Measurements from ENCODE around the gene TSPAN16. TPM values are rescaled to one million over a fixed set of nuclear protein-coding genes. Genes with fewer than 3 reads are reported as not detected.

The TSPAN16 gene
- total RNA-seq, 1 experiment from 2014 or later = not detected

DNA sequence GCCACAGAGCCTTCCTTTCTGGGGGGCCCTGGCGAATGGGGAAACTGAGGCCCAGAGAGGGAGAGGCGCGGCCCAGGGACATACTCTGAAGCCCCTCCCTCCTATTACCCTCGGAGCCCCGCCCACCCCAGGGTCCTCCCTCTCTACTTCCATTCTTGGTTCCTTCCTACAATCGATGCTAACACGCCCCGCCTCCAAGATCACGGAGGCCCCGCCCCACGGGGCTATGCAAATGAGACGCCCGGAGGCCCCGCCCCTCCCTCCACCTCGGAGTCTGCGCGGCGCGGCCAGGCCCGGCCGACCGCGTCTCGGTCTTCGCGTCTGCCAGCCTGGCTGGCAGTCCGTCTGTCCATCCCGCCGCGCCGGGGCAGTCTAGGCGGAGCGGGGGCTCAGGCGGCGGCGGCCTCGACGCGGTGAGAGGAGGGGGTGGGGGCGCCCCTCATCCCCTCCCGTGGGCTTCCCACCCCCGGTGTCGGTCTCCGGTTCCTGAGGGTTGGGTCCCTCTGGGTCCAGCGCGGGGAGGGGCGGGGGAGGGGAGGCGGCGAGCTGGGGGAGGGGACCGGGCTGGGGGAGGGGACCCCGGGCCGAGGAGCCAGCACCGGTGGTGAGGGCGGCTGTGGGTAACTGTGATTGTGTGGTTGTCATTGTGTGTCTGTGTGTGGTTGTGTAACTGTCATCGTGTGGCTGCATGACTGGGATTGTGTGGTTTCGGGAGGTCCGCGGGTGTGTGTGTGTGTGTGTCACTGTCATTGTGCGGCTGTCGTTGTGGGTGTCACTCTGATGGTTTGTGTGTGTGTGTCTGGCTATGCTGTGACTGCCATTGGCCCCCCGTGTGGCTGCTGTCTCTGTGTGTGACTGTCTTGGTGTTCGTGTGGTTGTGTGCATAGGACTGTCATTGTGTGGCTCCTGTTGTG lies 59.5 kb downstream of the TSPAN16 start, which contains the start of gene PLPPR2:
TSS of gene PLPPR2 (plus strand) at position 273 of the 914 bp plus-strand sequence. CDS start 2,242 bp downstream, outside the sequence.
- Histone ChIP-seq H3K36me3 (ENCODE audit: control insufficient read depth, insufficient read depth, low read length) (no peaks in the 10 kb centered on the region), H3K9me3 (no peaks in the 10 kb centered on the region), H3K4me1 (no peaks in the 10 kb centered on the region), H3K27me3 (replicated peaks; ENCODE audit: control insufficient read depth, insufficient read depth, low read length) (no peaks in the 10 kb centered on the region), H3K4me3 (ENCODE audit: low read depth, low read length) (peak within 1 kb of the TSS; percentile 60)
- Mint-ChIP-seq H3K36me3 (ENCODE audit: insufficient read depth, unreplicated experiment) (peaks cover 11% of the 10 kb centered on the region), H3K27me3 (ENCODE audit: insufficient read depth, unreplicated experiment) (no peaks in the 10 kb centered on the region), H3K9me3 (ENCODE audit: unreplicated experiment) (no peaks in the 10 kb centered on the region), H3K4me1 (ENCODE audit: low read depth, unreplicated experiment) (peaks cover 5% of the 10 kb centered on the region), H3K27ac (ENCODE audit: unreplicated experiment) (peak within 1 kb of the TSS; percentile 30), H3K4me3 (ENCODE audit: unreplicated experiment) (peak within 1 kb of the TSS; percentile 82)
- ChIA-PET CTCF (interaction anchor here (0.6 kb wide), 1 partner anchor 127 kb away, joined by 3 read pairs; no protein-coding TSS in a partner anchor), POLR2A (no interaction called here)
- BruUV-seq (replicated peaks) = no TSS peak
- intact Hi-C loops (cut with micrococcal nuclease; ENCODE audit: unreplicated experiment) = loop anchor here (1.0 kb wide), 1 partner anchor 9 kb away; the partner anchor contains the start of genes CCDC159 and TMEM205
- DNase-seq = peak; percentile 91 to 93
- TF ChIP-seq CTCF (IDR thresholded peaks at IDR 0.05; ENCODE audit: insufficient read depth in 1 of 2, low read depth in 1 of 2, low read length in 1 of 2, severe bottlenecking in 1 of 2, unreplicated experiment in 1 of 2) = no peak

DNA sequence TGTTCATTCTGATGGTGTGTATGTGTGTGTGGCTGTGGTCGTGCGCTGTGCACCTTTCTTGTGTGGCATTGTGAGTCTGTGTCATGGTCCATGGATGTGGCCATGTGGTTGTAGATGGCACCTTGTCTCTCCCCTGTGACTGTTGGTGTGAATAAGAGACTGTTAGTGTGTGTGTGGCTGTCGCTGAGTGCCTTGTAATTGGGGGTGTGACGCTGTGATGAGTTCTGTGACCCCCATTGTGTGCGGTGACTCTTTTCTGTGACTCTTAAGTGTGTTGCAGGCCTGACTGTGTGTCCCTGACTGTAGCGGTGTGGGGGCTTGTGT lies 60.1 kb downstream of the TSPAN16 start:
- Mint-ChIP-seq H3K4me3 (ENCODE audit: unreplicated experiment) (peak overlapping the region; percentile 82), H3K4me1 (ENCODE audit: low read depth, unreplicated experiment) (peaks cover 5% of the 10 kb centered on the region), H3K36me3 (ENCODE audit: insufficient read depth, unreplicated experiment) (peaks cover 11% of the 10 kb centered on the region), H3K27ac (ENCODE audit: unreplicated experiment) (peak overlapping the region; percentile 30), H3K27me3 (ENCODE audit: insufficient read depth, unreplicated experiment) (no peaks in the 10 kb centered on the region), H3K9me3 (ENCODE audit: unreplicated experiment) (no peaks in the 10 kb centered on the region)
- no peak for DNase-seq
- TF ChIP-seq CTCF (IDR thresholded peaks at IDR 0.05; ENCODE audit: insufficient read depth in 1 of 2, low read depth in 1 of 2, low read length in 1 of 2, severe bottlenecking in 1 of 2, unreplicated experiment in 1 of 2) = no peak
- CTCF ChIA-PET = interaction anchor here (0.6 kb wide), 1 partner anchor 126 kb away, joined by 3 read pairs; no protein-coding TSS in a partner anchor
- BruUV-seq (replicated peaks) = TSS peak; percentile 22
- Histone ChIP-seq H3K27me3 (replicated peaks; ENCODE audit: control insufficient read depth, insufficient read depth, low read length) (no peaks in the 10 kb centered on the region), H3K36me3 (ENCODE audit: control insufficient read depth, insufficient read depth, low read length) (no peaks in the 10 kb centered on the region), H3K4me1 (no peaks in the 10 kb centered on the region), H3K9me3 (no peaks in the 10 kb centered on the region), H3K4me3 (ENCODE audit: low read depth, low read length) (peak overlapping the region; percentile 60)
- intact Hi-C loops (cut with micrococcal nuclease; ENCODE audit: unreplicated experiment) = no loop called here
- POLR2A ChIA-PET = no interaction called here

GRCh38 chr19:11356676-11357550 lies 61.0 kb downstream of the TSPAN16 start:
- Histone ChIP-seq H3K4me3 (ENCODE audit: low read depth, low read length) (no peak overlapping the region), H3K9me3 (no peaks in the 10 kb centered on the region), H3K4me1 (no peaks in the 10 kb centered on the region), H3K36me3 (ENCODE audit: control insufficient read depth, insufficient read depth, low read length) (no peaks in the 10 kb centered on the region), H3K27me3 (replicated peaks; ENCODE audit: control insufficient read depth, insufficient read depth, low read length) (no peaks in the 10 kb centered on the region)
- H3K36me3 Mint-ChIP-seq (ENCODE audit: insufficient read depth, unreplicated experiment) = peaks cover 11% of the 10 kb centered on the region
- H3K4me3 Mint-ChIP-seq (ENCODE audit: unreplicated experiment) = peak overlapping the region; percentile 82
- peaks cover 9% of the 10 kb centered on the region for H3K4me1 Mint-ChIP-seq (ENCODE audit: low read depth, unreplicated experiment)
- BruUV-seq (replicated peaks) = no TSS peak
- CTCF ChIA-PET = no interaction called here
- no peak for TF ChIP-seq CTCF (IDR thresholded peaks at IDR 0.05; ENCODE audit: insufficient read depth in 1 of 2, low read depth in 1 of 2, low read length in 1 of 2, severe bottlenecking in 1 of 2, unreplicated experiment in 1 of 2)
- intact Hi-C loops (cut with micrococcal nuclease; ENCODE audit: unreplicated experiment) = no loop called here
- DNase-seq = no peak
- POLR2A ChIA-PET = no interaction called here
- no peaks in the 10 kb centered on the region for H3K27me3 Mint-ChIP-seq (ENCODE audit: insufficient read depth, unreplicated experiment)
- no peak overlapping the region for H3K27ac Mint-ChIP-seq (ENCODE audit: unreplicated experiment)
- no peaks in the 10 kb centered on the region for H3K9me3 Mint-ChIP-seq (ENCODE audit: unreplicated experiment)

All from Caco-2 (cell line).